AG08396 (cell line): ENCODE results near the gene GTF2H3.
"Not testable (repeated sequence)": the region's sequence is repeated elsewhere in the genome, so short reads cannot be mapped to it uniquely, and the experiment has no call there.

Source experiments
- DNase-seq: peaks from one replicate; pipeline ENCODE4 v3.0.0; 2012; ENCODE audit warnings: low spot score, mixed read lengths

The GTF2H3 gene

DNA sequence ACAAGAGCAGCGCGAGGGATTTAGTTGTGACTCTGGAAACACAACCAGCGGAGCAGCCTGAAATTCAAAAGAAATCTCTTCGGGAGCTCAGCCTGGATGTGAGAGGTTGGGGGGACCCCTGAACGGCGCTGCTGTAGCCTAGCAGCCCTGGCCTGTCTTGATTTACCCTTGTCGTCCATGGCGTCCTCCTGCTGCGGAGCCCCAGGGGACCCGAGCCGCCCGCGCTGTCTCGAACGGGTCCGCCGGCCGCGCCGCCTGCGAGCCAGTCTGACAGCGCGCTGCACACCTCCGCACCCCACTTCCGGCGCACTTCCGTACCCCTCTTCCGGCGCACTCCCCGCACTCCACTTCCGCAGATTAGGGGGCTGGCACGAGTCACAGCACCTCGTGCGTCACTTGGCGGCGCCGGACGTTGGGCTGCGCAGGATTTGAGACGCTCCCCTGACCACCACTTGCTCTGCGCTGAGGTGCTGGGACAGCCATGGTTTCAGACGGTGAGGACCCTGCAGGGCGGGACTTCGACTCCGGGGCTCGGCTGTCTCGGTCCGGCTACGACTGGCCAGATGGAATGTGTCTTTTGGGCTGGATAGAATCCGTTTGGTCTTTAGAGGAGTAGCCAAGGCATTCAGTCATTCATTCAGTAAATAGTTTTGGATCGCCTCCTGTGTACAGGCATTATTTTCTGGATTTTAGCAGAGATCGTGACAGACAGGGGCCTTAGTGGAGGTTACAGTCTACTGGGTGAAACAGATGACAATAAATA, at the start of gene GTF2H3, which contains the start of gene EIF2B1:
Gene GTF2H3 (plus strand): TSS at position 451 of the 763 bp plus-strand sequence. CDS start 31 bp downstream, at position 482.
Gene EIF2B1 (minus strand): TSS at position 308 of the 763 bp plus-strand sequence. CDS start 129 bp downstream, at position 179.
- DNase-seq: peak; percentile 99

DNA sequence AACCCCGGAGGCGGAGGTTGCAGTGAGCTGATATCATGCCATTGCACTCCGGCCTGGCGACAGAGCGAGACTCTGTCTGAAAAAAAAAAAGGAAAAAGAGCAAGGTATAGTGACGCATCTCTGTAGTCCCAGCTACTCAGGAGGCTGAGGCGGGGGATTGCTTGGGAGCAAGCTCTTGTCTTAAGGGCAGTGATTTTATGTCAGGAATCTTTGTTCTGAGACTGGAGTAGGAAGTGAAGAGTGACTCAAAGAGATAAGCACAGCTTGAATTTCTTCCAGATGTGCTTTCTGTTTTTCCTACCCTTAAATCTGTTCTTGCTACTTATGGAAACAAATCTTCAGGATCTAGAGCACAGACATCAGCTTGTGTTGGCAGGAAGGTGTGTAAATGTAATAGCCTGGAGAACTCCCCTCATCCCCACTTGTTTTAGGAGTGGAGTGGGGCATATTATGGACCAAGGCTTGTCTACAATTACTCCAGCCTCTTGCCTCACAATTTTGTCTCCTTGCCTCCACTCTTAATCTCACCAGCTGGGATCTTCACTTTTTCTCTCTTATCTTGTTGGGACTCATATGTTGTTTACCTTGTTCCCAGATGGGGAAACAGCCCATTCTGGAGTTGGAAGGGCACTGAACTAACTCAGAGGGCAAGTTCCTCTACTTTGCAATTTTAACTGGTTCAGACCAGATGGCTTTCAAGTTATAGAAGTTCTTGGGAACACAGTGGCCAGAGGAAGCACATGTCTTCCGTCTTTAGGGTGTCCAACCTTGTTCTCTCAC, 41.7 kb upstream of the GTF2H3 start:
- no peak for DNase-seq

DNA sequence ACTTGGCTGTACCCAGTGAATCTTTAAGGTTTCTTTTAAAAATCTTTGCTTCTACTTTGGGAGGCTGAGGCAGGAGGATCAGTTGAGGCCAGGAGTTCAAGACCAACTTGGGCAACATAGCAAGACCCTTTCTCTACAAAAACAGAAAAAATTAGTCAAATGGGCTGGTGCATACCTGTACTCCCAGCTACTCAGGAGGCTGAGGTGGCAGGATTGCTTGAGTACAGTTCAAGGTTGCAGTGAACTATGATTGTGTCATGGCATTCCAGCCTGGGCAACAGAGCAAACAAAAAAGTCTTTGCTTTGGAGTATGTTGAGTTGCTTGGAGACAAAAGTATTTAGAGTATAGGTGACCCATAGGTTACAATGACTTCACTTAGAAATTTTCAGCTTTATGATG, 37.9 kb upstream of the GTF2H3 start:
- DNase-seq: no peak

DNA sequence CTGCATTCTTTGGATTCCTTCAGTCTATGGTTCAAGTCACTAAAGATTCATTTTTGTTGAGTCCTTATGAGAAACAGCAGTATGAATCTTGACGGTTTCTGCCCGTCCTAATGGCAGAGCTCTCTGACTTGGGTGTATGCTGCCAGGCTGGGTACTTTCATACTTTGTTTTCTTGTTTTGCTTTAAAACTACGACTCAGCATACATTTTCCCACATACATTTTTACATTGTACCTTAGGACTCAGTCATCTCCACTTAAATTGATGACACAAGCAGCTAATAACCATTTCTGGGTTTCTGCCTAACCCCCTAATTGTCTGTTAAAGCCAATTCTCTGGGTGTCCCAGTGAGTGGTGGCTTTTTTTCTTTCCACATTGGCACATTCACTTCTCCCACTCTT, 36.5 kb upstream of the GTF2H3 start:
- no peak for DNase-seq

DNA sequence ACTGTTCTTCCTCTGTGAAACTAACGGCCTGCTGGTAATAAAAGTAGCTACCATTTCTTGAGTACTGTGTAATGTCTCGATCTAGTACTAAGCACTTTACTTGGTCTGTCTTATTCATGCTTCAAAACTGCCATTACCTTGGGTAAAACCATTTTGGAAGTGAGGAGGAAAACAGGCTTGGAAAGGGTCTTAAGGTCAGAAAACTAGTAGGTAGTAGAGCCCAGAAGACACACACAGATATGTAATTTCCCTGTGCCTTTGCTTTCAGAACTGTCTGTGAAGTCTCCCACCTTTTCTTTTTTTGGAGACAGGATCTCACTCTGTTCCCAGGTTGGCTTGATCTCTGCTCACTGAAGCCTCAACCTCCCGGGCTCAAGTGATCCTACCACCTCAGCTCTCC, 35.1 kb upstream of the GTF2H3 start:
- DNase-seq: no peak

DNA sequence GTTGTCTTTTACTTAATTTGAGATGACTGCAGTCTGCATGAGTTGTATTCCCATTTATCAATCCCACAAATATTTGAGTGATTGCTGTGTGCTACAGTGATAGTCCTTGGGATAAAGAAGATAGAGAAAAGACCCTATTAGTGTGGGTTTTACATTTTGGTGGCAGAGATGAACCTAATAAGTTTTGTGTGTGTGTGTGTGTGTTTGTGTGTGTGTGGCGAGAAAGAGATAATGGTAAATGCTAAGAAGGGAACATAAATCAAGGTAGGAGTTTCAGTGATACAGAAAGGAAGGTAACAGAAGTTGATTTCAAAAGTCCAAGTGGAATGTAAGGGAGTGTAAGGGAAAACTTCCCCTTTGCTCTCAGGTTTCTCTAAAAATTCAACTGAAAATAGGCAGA, 34.3 kb upstream of the GTF2H3 start:
- no peak for DNase-seq

DNA sequence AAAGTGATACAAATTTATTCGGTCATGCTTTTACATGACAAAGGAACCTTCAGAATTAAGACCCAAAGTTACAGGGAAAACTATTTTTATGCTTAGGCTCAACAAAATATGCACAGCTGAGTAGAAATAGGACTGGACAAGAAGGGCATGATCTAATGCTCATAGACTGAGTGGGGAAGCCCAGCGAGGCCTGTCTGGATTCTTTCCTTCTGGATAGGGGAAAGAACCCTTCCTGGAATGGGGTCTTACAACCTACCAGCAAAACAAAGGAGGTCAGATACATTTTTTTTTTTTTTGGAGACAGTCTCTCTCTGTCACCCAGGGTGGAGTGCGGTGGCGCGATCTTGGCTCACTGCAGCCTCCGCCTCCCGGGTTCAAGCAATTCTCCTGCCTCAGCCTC, 33.9 kb upstream of the GTF2H3 start:
- DNase-seq: no peak

DNA sequence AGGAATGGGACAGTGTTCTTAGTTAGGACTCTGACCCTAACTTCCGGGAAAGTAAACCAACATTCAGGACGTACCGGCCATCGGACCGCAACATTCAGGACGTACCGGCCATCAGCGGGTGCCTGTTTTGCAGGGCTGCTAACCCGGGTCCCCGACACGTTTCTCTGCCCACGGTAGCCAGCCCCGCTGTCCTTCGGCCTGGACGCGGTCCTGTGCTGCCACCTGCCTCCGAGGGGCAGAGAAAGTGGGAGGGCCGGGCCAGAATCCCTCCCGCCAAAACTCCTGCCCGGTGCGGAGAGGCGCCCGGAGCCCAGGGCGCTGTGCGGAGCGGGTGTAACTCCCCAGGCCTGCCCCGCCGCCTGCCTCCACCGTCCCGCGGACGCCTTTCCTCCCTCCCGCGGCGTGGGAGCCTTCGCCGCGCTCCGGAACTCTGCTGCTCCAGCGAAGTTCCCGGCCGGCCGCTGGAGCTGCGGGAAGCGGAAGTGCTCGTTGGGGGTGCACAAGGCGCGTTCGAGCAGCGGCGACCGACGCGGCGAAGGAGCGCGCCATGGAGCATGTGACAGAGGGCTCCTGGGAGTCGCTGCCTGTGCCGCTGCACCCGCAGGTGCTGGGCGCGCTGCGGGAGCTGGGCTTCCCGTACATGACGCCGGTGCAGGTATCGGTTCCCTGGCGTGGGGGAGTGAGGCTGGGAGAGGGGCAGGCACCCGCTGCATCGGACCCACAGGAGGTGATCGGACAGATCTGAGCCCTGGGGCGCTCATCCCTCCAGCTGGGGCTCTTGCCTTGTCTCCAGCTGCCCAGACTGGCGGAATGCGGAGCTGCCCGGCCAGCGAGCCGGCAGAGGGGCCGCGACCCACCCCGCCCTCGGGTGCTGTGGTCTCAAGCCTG, 31.8 kb upstream of the GTF2H3 start, which contains the start of gene DDX55:
Gene DDX55 (plus strand): TSS at position 498 of the 888 bp plus-strand sequence. CDS start 50 bp downstream, at position 548.
- DNase-seq: peak; percentile 91

DNA sequence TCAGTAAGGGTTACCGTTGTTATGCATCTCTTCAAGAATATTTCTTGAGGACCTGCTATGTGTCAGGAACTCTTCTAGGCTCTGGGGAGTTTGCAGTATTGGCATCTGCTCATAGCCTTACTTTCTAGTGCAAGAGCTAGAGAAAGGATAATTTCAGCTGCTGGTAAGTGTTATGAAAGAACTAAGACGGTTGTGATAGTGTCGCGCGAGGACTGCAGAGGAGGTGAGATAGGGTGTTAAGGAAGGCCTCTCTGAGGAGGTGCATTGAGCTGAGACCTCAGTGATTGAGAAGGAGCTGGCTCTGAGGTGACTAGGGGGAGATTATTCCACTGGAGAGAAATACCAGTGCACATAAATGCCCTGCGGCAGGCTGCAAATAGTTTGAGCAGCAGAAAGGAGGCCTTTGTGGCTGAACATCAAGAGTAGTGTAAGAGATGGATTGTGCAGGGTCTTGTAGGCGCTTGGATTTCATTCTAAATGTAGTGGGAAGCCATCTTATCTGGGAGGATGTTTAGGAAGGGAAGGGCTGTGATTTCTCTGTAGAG, 30.9 kb upstream of the GTF2H3 start:
- DNase-seq: no peak

DNA sequence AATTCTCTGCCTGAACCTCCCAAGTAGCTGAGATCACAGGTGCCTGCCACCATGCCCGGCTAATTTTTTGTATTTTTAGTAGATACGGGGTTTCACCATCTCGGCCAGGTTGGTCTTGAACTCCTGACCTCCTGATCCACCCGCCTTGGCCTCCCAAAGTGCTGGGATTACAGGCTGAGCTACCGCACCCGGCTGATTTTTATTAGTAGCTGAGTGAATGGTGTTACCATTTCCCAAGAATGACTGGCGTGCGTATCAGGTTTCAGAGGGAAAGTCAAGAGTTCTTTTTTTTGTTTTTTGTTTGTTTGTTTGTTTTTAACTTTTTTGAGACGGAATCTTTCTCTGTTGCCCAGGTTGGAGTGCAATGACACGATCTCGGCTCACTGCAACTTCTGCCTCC, 30.1 kb upstream of the GTF2H3 start:
- DNase-seq: not testable (repeated sequence)

DNA sequence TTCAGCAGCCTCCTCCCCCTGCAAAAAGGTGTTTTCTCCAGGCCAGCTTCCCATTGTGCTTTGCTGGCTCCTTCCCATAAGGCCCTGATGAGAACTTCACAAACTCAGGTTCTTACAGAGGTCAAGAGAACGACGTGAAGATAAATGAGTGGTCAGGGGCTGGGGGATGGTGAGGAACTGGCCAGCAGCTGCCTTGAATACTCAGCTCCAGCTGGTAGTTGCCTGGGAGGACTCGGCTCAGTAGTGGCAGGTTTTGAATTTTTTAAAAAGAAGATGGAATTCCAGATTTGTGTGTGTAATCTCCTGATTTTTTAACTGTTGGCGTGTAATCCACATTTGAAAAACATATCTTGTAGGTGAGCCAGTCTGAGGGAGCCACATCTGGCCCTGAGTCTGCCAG, 25.9 kb upstream of the GTF2H3 start:
- DNase-seq: no peak

DNA sequence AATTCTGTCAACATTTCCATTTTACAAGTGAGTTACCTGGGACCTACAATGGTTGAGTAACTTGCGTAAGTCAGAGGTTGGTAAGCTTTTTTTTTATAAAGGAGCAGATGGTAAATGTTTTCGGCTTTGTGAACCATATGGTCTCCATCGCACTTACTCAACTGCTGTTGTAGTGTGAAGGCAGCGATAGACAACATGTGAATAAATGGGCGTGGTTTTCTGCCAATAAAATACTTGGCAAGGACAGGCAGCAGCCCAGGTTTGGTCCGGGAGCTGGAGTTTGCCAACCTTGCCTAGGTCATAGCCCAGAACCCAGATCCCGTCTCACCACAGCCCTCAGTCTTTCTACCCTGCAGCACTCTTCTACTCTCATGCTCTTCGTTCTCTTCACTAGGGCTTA, 25.4 kb upstream of the GTF2H3 start:
- no peak for DNase-seq

DNA sequence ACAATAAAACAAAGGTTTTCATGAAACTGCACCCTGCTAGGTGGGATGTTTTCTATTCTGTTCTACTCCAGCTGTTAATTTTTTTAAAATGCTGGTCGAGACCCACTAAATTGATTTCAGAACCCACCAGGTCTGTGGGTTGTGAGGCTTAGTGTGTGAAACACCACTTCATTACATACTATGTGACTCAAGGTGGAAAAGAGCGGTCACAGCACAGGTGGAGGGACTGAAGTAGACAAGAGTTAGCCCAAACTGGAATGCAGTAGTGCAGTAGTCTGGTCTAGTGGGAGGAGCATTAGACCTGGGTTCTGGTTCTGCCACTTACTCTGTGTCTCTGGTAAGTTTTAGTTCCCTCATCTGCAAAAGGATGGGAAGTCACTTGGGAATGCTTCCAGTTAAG, 19.5 kb upstream of the GTF2H3 start:
- DNase-seq: no peak

DNA sequence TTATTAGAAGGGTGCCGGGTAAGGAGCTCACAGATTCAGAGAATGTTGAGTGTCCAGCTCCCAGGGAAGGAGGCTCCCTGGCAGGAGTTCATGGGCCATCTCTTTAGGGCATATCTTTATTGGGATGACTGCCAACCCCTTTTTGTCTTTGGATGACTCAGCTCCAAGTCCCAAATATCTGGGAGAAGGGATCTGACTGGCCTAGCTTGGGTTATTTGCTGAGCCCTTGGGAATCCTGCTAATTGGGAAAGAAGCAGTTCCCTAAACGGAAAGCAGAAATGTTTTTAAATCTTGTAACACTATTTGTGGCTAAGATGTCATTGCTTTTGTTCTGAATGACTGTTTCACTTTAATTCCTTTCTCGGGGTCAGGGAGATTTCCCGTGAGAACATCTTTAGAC, 19.1 kb upstream of the GTF2H3 start:
- DNase-seq: peak; percentile 41

DNA sequence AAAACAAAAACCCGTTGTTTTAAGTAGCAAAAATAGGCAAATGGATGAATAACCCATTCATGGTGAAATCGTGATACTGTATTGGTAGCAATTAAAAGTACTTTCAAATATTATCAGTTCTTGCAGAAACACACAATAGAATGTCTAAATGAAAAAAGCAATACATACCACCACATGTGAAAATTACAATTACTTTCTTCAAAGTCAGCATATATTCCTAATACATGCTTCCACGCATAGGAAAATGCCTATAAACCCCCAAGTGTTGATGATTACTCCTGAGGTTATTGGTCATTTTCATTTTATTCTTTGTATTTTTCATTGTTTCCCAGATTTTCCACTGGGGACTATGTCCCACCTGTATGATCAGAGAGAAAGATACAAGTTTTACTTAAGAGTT, 16.5 kb upstream of the GTF2H3 start:
- DNase-seq: no peak

DNA sequence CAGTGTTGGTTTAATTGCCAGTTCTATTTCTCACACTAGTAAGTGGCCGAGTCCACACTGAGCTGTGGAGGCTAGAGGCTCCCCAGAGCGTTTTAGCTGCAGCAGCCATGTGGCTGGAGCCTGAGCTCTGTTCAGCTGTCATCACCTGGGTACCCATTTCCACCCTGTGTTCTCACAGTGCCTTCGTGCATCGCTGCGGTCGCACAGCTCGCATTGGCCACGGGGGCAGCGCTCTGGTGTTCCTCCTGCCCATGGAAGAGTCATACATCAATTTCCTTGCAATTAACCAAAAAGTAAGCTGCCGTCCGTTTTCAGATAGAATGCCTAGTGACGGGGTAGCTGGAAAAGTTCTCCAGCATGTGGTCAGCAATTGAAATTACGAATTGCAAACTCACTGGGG, 16.0 kb upstream of the GTF2H3 start:
- no peak for DNase-seq

DNA sequence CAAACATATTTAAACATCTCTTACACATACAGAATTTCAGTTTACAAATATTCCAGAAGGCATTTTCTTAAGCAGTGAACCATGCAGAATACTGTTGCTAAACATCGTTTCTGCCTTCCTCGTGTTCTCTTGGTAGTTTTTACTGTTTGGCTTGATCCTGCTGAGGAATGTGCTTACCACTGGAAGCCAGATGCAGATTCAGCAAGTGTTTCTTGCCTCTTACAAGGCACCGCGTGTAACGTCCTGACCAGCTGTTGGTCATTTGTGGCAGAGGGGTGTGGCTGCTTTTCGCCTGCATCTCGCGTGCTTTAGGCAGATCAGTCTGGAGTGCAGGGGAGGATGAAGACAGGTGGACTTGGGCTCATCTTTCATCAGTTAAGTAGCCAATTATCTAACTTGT, 12.5 kb upstream of the GTF2H3 start:
- no peak for DNase-seq

DNA sequence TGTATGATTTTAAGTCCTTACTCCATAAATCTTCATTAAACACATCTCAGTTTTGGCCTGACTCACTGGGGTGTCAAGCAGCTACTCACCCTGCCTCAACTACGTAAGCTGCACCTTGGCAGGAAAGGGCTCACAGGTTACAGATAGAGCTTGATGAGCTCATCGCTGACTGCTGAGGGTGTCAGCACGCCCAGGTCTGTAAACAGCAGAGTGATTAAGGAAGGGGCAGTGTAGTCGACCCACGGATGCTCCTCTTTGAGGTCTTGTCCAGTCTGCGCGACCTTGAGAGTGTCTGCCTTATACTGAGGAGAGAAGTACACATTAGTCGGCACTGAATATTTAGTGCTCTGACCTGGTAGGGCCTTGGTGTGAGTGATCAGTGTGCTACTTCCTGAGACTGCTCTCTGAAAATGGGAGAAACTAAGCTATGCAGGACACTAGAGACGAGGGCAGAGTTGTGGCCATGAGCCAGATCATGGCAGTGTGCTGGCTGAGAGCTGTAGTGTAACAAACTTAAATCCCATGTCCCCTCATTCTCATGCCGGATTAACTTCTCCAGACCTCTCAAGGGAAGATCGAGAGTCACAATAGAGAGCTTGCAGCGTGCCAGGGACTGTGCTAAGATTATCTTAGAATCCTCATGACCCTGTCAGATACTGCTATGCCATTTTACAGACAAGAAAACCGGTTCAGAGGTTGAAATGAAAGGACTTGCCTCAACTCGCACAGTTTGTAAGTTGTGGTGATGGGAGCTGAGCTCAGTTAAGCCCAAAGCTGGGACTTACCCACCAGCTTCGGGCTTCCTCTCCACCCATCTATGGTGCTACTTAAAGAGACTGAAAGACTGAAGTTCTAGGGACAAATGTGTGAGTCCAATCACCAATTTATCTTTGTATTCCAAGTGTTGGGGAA, 11.8 kb upstream of the GTF2H3 start:
- DNase-seq: no peak

DNA sequence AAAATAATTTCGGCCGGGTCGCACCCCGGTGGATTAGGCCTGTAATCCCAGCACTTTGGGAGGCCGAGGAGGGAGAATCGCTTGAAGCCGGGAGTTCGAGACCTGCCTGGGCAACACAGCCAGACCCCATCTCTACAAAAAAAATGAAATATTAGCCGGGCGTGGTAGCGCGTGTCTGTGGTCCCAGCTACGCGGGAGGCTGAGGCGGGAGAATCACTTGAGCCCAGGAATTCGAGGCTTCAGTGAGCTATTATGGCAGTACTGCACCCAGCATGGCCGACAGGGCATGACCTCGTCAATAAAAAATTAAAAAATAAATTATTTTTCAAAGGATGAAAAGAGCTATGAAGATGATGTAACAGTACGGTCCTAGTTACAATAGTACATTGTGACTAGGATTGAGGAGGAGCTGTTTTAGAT, 523 bp downstream of the GTF2H3 start:
- no peak for DNase-seq

DNA sequence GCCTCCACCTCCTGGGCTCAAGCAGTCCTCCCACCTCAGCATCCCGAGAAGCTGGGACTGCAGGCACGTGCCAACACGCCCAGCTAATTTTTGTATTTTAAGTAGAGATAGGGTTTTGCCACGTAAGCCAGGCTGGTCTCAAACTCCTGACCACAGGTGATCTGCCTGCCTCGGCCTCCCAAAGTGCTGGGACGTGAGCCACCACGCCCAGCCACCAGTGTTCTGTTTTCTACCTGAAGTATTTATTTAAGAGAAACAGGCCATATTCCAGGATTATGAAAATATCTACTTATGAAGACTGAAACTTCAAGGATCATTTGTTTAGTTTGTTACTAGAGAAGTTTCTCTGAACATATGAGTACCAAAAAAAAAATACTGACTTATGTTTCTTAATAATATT, 10.3 kb downstream of the GTF2H3 start:
- no peak for DNase-seq

DNA sequence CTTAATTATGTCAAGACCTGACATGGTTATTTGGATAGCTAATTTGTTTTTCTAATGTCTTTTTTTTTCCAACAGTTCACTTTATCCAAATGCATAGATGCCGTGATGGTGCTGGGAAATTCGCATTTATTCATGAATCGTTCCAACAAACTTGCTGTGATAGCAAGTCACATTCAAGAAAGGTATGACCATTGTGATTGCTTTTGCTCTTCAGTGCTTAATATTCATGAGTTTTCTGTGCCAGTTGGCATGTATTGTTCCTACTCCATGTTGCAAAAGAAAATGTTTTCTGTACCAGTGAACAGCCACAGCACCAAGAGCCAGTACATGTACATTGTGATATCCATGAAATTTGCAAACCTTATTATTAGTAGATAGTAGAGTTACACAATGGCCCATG, 11.8 kb downstream of the GTF2H3 start:
- no peak for DNase-seq
